ENCODE results near the gene YARS1. TPM values are rescaled to one million over a fixed set of nuclear protein-coding genes. Genes with fewer than 3 reads are reported as not detected.

Gene YARS1
- total RNA-seq, 1 experiment from 2014 or later = 194 TPM

GRCh38 chr1:32758795-32759430, 58.2 kb downstream of the YARS1 start:
- peaks cover 70 to 77% of the 10 kb centered on the region in 2 experiments for H3K4me1 Mint-ChIP-seq
- Histone ChIP-seq H3K4me1 (ENCODE audit: insufficient read depth, low read length) (peaks cover 27% of the 10 kb centered on the region; the same call in 1 of the 2 replicates), H4K8ac (replicated peaks; ENCODE audit: insufficient read length, low read depth, low read length) (no peak overlapping the region)

More at GRCh38 chr1:32758795-32759430, 58.2 kb downstream of the YARS1 start:
- Histone ChIP-seq H3K9ac (ENCODE audit: extremely low read depth, insufficient read length, low read length) (no peak overlapping the region), H3K9me3 (ENCODE audit: control insufficient read depth, low read depth, low read length) (no peaks in the 10 kb centered on the region), H3K79me2 (ENCODE audit: insufficient read depth, low read length) (peaks cover 18% of the 10 kb centered on the region; the same call in 1 of the 2 replicates), H2BK15ac (ENCODE audit: low read depth, low read length) (no peak overlapping the region), H3K27ac (ENCODE audit: insufficient read length, low read depth, low read length) (peak overlapping the region; percentile 96), H3K4me2 (ENCODE audit: insufficient read depth, insufficient read length, low read length) (peak overlapping the region; percentile 49), H2BK120ac (ENCODE audit: low read depth, low read length, poor library complexity, severe bottlenecking) (no peak overlapping the region), H2AFZ (ENCODE audit: low read length) (no peak overlapping the region), H3K56ac (ENCODE audit: insufficient read length, low read depth, low read length) (no peak overlapping the region), H2BK12ac (ENCODE audit: insufficient read length, low read depth, low read length) (peak overlapping the region; percentile 39), H3T11ph (ENCODE audit: low read length) (no peak overlapping the region), H2AK5ac (ENCODE audit: insufficient read length, low read length) (no peak overlapping the region), H3K4ac (ENCODE audit: low read depth, low read length) (no peak overlapping the region), H2BK20ac (ENCODE audit: low read depth, low read length, poor library complexity, severe bottlenecking) (no peak overlapping the region), H3K23me2 (ENCODE audit: insufficient read length, low read depth, low read length, poor library complexity, severe bottlenecking) (peaks cover 9% of the 10 kb centered on the region), H2BK5ac (ENCODE audit: insufficient read length, low read length) (no peak overlapping the region), H3K27me3 (ENCODE audit: insufficient read depth, low read length) (no peaks in the 10 kb centered on the region), H3K18ac (ENCODE audit: insufficient read length, low read depth, low read length) (no peak overlapping the region), H4K20me1 (ENCODE audit: control insufficient read depth, insufficient read depth, insufficient read length) (no peaks in the 10 kb centered on the region), H4K91ac (ENCODE audit: insufficient read length, low read depth, low read length) (no peak overlapping the region), H4K5ac (ENCODE audit: insufficient read length, low read depth, low read length) (no peak overlapping the region), H3K14ac (ENCODE audit: insufficient read depth, low read length) (no peak overlapping the region), H3K23ac (ENCODE audit: insufficient read length, low read depth, low read length) (no peak overlapping the region), H3K79me1 (ENCODE audit: insufficient read depth, low read depth, low read length, poor library complexity, severe bottlenecking) (no peaks in the 10 kb centered on the region)
- DNase-seq = no peak
- WGBS (ENCODE audit: extremely low coverage, insufficient read length, low lambda C conversion rate) = no CpG with 5 or more reads among the region's 1 CpG
- Mint-ChIP-seq H3K27ac (peak overlapping the region; percentile 98 to 100 (median 99)), H3K36me3 (ENCODE audit: insufficient read depth in 1 of 3, low read depth in 3 of 3) (peaks cover 3 to 14% (median 8%) of the 10 kb centered on the region in 3 experiments), H3K4me3 (peak overlapping the region; percentile 50 to 69; a peak in 1 of 5 replicates), H3K9me3 (no peaks in the 10 kb centered on the region), H3K27me3 (ENCODE audit: low read depth) (no peaks in the 10 kb centered on the region)
- TF ChIP-seq CTCF (conservative IDR thresholded peaks at IDR 0.05) = no peak
